H1 (cell line): ENCODE measurements around the gene IL17REL. TPM values are rescaled to one million over a fixed set of nuclear protein-coding genes. Genes with fewer than 3 reads are reported as not detected.

Experiments used
- CTCF ChIA-PET: fragments of 300-600 bp; sonication (Branson Sonifier 250); formaldehyde crosslinking; loops from one replicate; lab custom pipeline; 2021; ENCODE audit not compliant: partially characterized antibody; lab: Charles Lee
- POLR2A ChIA-PET: fragments of 300-600 bp; sonication (Branson Sonifier 250); formaldehyde crosslinking; loops from one replicate; lab custom pipeline; 2021; ENCODE audit warnings: inconsistent platforms; ENCODE audit not compliant: partially characterized antibody; lab: Charles Lee
- DNase-seq, 2 experiments: peaks; one replicate each; pipeline versions ENCODE4 v3.0.0 to v3.0.0-alpha.2; 2010 to 2022; ENCODE audit warnings: low spot score in 2 of 2, low read depth in 1 of 2, mixed read lengths in 1 of 2
- FAIRE-seq: peaks from 2 replicates; lab custom pipeline; 2011; peaks lifted over from hg19 to GRCh38; lab: Jason Lieb, UNC
- H2AFZ ChIP-seq: 2 replicates; pipeline ENCODE4 v1.8.1; 2012; ENCODE audit warnings: low read length, inconsistent platforms
- H2AK5ac ChIP-seq: 2 replicates; pipeline ENCODE4 v1.6.1; 2013; ENCODE audit warnings: low read depth, low read length
- H2BK120ac ChIP-seq: replicated peaks from 2 replicates; pipeline ENCODE3; 2013; ENCODE audit warnings: low read depth, low read length, inconsistent platforms
- H2BK12ac ChIP-seq: 2 replicates; pipeline ENCODE4 v1.6.1; 2013; ENCODE audit warnings: low read depth, low read length
- H2BK15ac ChIP-seq: 2 replicates; pipeline ENCODE4 v1.6.1; 2013; ENCODE audit warnings: low read length
- H2BK20ac ChIP-seq: 2 replicates; pipeline ENCODE4 v1.6.1; 2013; ENCODE audit warnings: low read length
- H2BK5ac ChIP-seq: 2 replicates; pipeline ENCODE4 v1.6.1; 2013; ENCODE audit warnings: low read depth, low read length
- H3K14ac ChIP-seq: 2 replicates; pipeline ENCODE4 v1.6.1; 2013; ENCODE audit warnings: inconsistent platforms; ENCODE audit not compliant: insufficient read length
- H3K18ac ChIP-seq: 2 replicates; pipeline ENCODE4 v1.6.1; 2013; ENCODE audit warnings: low read length; ENCODE audit errors: extremely low read depth
- H3K23ac ChIP-seq: 2 replicates; pipeline ENCODE4 v1.6.1; 2013; ENCODE audit warnings: inconsistent platforms; ENCODE audit not compliant: insufficient read length
- H3K23me2 ChIP-seq: 2 replicates; pipeline ENCODE4 v1.6.1; 2013; ENCODE audit warnings: low read depth, low read length
- H3K27ac ChIP-seq: 2 replicates; pipeline ENCODE4 v1.6.1; 2011; ENCODE audit warnings: low read depth, low read length, inconsistent platforms
- H3K27me3 ChIP-seq, 4 experiments: replicated peaks in 1 of 4; 1 replicate in 1 of 4; 2 replicates in 3 of 4; pipeline versions ENCODE4 v1.6.1 to v1.8.1; 2011 to 2013; ENCODE audit warnings: low read length in 3 of 4, mild to moderate bottlenecking in 3 of 4, inconsistent platforms in 2 of 4, mixed read lengths in 2 of 4, moderate library complexity in 1 of 4; ENCODE audit not compliant: control insufficient read depth in 3 of 4, insufficient read depth in 3 of 4; ENCODE audit errors: extremely low read depth in 1 of 4
- H3K36me3 ChIP-seq, 4 experiments: 2 replicates each; pipeline versions ENCODE4 v1.6.1 to v1.8.1; 2011 to 2013; ENCODE audit warnings: mild to moderate bottlenecking in 4 of 4, low read length in 3 of 4, moderate library complexity in 2 of 4, control low read depth in 1 of 4, inconsistent platforms in 1 of 4; ENCODE audit not compliant: insufficient read depth in 4 of 4, control insufficient read depth in 2 of 4
- H3K4ac ChIP-seq: replicated peaks from 2 replicates; pipeline ENCODE3; 2013; ENCODE audit warnings: low read length, low read depth, mixed read lengths, inconsistent platforms; ENCODE audit not compliant: insufficient read length
- H3K4me1 ChIP-seq, 4 experiments: replicated peaks in 1 of 4; 1 replicate in 1 of 4; 2 replicates in 3 of 4; pipeline versions ENCODE4 v1.6.1 to v1.8.1; 2011 to 2013; ENCODE audit warnings: low read length in 3 of 4, inconsistent platforms in 2 of 4, mixed read lengths in 1 of 4; ENCODE audit not compliant: insufficient read depth in 4 of 4, control insufficient read depth in 3 of 4
- H3K4me2 ChIP-seq, 2 experiments: 2 replicates each; pipeline versions ENCODE4 v1.6.1 to v1.8.1; 2011 to 2013; ENCODE audit warnings: low read depth in 2 of 2, low read length in 2 of 2, control low read depth in 1 of 2, inconsistent platforms in 1 of 2, mild to moderate bottlenecking in 1 of 2; ENCODE audit not compliant: insufficient read depth in 1 of 2
- H3K4me3 ChIP-seq, 4 experiments: fragments of 200-600, 300-600 bp in 1 of 4; sonication (generic), shearing (Covaris generic), sonication (Bioruptor Twin) in 1 of 4; 2 replicates each; pipeline versions ENCODE4 v1.5.1 to v1.8.1; 2011 to 2016; ENCODE audit warnings: low read length in 4 of 4, low read depth in 3 of 4, control low read depth in 2 of 4, inconsistent platforms in 2 of 4, mild to moderate bottlenecking in 2 of 4, mixed read lengths in 1 of 4, moderate library complexity in 1 of 4; ENCODE audit not compliant: insufficient read depth in 2 of 4; ENCODE audit errors: extremely low read depth in 1 of 4
- H3K56ac ChIP-seq: replicated peaks from 2 replicates; pipeline ENCODE3; 2013; ENCODE audit warnings: low read depth, mild to moderate bottlenecking, mixed read lengths, low read length, inconsistent platforms; ENCODE audit not compliant: insufficient read length
- H3K79me1 ChIP-seq: 2 replicates; pipeline ENCODE4 v1.6.1; 2013; ENCODE audit warnings: low read depth, low read length, control low read depth
- H3K79me2 ChIP-seq, 2 experiments: 2 replicates each; pipeline versions ENCODE4 v1.6.1 to v1.8.1; 2012 to 2013; ENCODE audit warnings: low read length in 2 of 2, mild to moderate bottlenecking in 2 of 2, inconsistent platforms in 1 of 2; ENCODE audit not compliant: insufficient read depth in 2 of 2, control insufficient read depth in 1 of 2
- H3K9ac ChIP-seq, 4 experiments: replicated peaks in 1 of 4; 1 replicate in 1 of 4; 2 replicates in 3 of 4; pipeline versions ENCODE4 v1.6.1 to v1.8.1; 2011 to 2013; ENCODE audit warnings: low read depth in 3 of 4, low read length in 3 of 4, control low read depth in 2 of 4, mild to moderate bottlenecking in 2 of 4, moderate library complexity in 2 of 4, inconsistent platforms in 1 of 4; ENCODE audit errors: extremely low read depth in 1 of 4
- H3K9me3 ChIP-seq, 2 experiments: 2 replicates each; pipeline versions ENCODE4 v1.6.1 to v1.8.1; 2012 to 2013; ENCODE audit warnings: mild to moderate bottlenecking in 2 of 2, moderate library complexity in 2 of 2, control low read depth in 1 of 2, inconsistent platforms in 1 of 2, low read depth in 1 of 2, low read length in 1 of 2, mixed read lengths in 1 of 2; ENCODE audit not compliant: insufficient read depth in 2 of 2
- H4K20me1 ChIP-seq, 2 experiments: replicated peaks in 1 of 2; 2 replicates each; pipeline versions ENCODE3 to v1.8.1; 2011 to 2013; ENCODE audit warnings: inconsistent platforms in 2 of 2, low read length in 2 of 2, mild to moderate bottlenecking in 1 of 2; ENCODE audit not compliant: insufficient read depth in 2 of 2, control insufficient read depth in 1 of 2
- H4K5ac ChIP-seq: 2 replicates; pipeline ENCODE4 v1.6.1; 2013; ENCODE audit warnings: low read length, low read depth, mixed read lengths, inconsistent platforms; ENCODE audit not compliant: insufficient read length
- H4K8ac ChIP-seq: 2 replicates; pipeline ENCODE4 v1.8.0; 2013; ENCODE audit warnings: mild to moderate bottlenecking, moderate library complexity, low read length, inconsistent platforms; ENCODE audit not compliant: insufficient read depth; ENCODE audit errors: extremely low read depth
- H4K91ac ChIP-seq: replicated peaks from 2 replicates; pipeline ENCODE3; 2013; ENCODE audit warnings: low read length, mixed read lengths, inconsistent platforms; ENCODE audit not compliant: insufficient read length
- KDM1A ChIP-seq: fragments of 200-600, 300-600 bp; sonication (generic); IDR thresholded peaks from 2 replicates; pipeline ENCODE4 v1.7.1; 2016; ENCODE audit warnings: mild to moderate bottlenecking, low read length, borderline replicate concordance
- RAD21 ChIP-seq, 2 experiments: IDR thresholded peaks in 1 of 2; conservative IDR thresholded peaks in 1 of 2; 2 replicates each; pipeline ENCODE4 v1.6.1; 2011; ENCODE audit warnings: low read depth in 2 of 2, low read length in 2 of 2, improper control_type of control experiment in 1 of 2, inconsistent platforms in 1 of 2, mild to moderate bottlenecking in 1 of 2, moderate library complexity in 1 of 2
- WGBS, 2 experiments: shearing (Covaris generic) in 1 of 2; methylation state at CpG; one replicate each; pipeline versions ENCODE4 v1.1.6 to v1.1.7; 2013 to 2015; ENCODE audit warnings: low lambda C conversion rate in 2 of 2, mixed read lengths in 2 of 2, inconsistent platforms in 1 of 2, low coverage in 1 of 2, missing lambda C conversion rate in 1 of 2; ENCODE audit not compliant: insufficient replicate concordance in 2 of 2, insufficient coverage in 1 of 2, insufficient read length in 1 of 2; ENCODE audit errors: extremely low coverage in 1 of 2, missing lambda C conversion rate in 1 of 2; 5-methylcytosine and 5-hydroxymethylcytosine counted together
- polyA plus RNA-seq, 7 experiments: library from polyadenylated mRNA; depleted of rRNA in 3 of 7; stranded (reverse) in 5 of 7; unstranded in 2 of 7; fragments of >200 nt in 5 of 7; fragments of 200-250 nt in 2 of 7; gene quantifications; 1 replicate in 5 of 7; 2 replicates in 1 of 7; 4 replicates in 1 of 7; pipeline versions ENCODE4 v1.2.1 to v1.2.3, GENCODE V29; 2011 to 2013; ENCODE audit warnings: missing spikeins in 2 of 7, mixed read lengths in 2 of 7
- total RNA-seq: library from RNA; stranded (reverse); fragmentation: NEBNext Ultra II Directional; extraction: Animal tissue kit (Norgen Biotek cat#: 25700); gene quantifications from 2 replicates; pipeline ENCODE4 v1.2.1, GENCODE V29; 2021

Gene IL17REL
- total and polyA plus RNA-seq, 2 of the 8 experiments (the other 6 are each of a cell fraction or from before 2014, with no cell fraction given): 0.15 to 0.20 TPM

GRCh38 chr22:49979587-49980264, 32.8 kb downstream of the IL17REL start:
- H4K5ac ChIP-seq: no peak overlapping the region
- H3K23ac ChIP-seq: no peak overlapping the region
- peaks cover 0 to 5% of the 10 kb centered on the region in 2 experiments for H4K20me1 ChIP-seq
- H3K79me2 ChIP-seq: no peaks in the 10 kb centered on the region
- WGBS, 2 experiments: 58% methylated on average over 7 of the region's 7 CpGs; no CpG with 5 or more reads in 1 of the 2 experiments
- peaks cover 4 to 18% (median 13%) of the 10 kb centered on the region in 4 experiments for H3K27me3 ChIP-seq
- H3K4me3 ChIP-seq: no peak overlapping the region
- H3K9ac ChIP-seq: no peak overlapping the region
- H3K56ac ChIP-seq: no peak overlapping the region
- peaks cover 3% of the 10 kb centered on the region for H3K79me1 ChIP-seq
- H3K18ac ChIP-seq: no peak overlapping the region
- H3K27ac ChIP-seq: no peak overlapping the region
- no peak overlapping the region for H2BK20ac ChIP-seq
- H2BK120ac ChIP-seq: no peak overlapping the region
- no peak overlapping the region for H2BK12ac ChIP-seq
- H3K23me2 ChIP-seq: peaks cover 9% of the 10 kb centered on the region; the same call in 1 of the 2 replicates
- H2AFZ ChIP-seq: no peak overlapping the region
- no peak overlapping the region for H4K91ac ChIP-seq
- H2BK5ac ChIP-seq: no peak overlapping the region
- no peak overlapping the region for H2BK15ac ChIP-seq
- FAIRE-seq (peak; percentile 91), DNase-seq (peak in 1 of 2 experiments; percentile 57)
- no peaks in the 10 kb centered on the region; a peak in 1 of 8 replicates for H3K36me3 ChIP-seq
- H4K8ac ChIP-seq: no peak overlapping the region
- H3K4me2 ChIP-seq: no peak overlapping the region
- H2AK5ac ChIP-seq: no peak overlapping the region
- POLR2A ChIA-PET: interaction anchor here (0.7 kb wide), 1 partner anchor 132 kb away, joined by 3 read pairs; no protein-coding TSS in a partner anchor
- no peak overlapping the region for H3K4ac ChIP-seq
- no peak overlapping the region for H3K14ac ChIP-seq
- no peaks in the 10 kb centered on the region for H3K9me3 ChIP-seq
- peaks cover 0 to 4% (median 0%) of the 10 kb centered on the region in 4 experiments; a peak in 1 of 7 replicates for H3K4me1 ChIP-seq
- CTCF ChIA-PET: interaction anchor here (0.8 to 8.1 kb wide), 17 partner anchors 9 to 212 kb away, joined by 3 to 83 read pairs (median 4); no protein-coding TSS in a partner anchor
- TF ChIP-seq RAD21 (IDR thresholded peaks at IDR 0.05 in 1 of 2, conservative IDR thresholded peaks at IDR 0.05 in 1 of 2; ENCODE audit: low read depth in 2 of 2, low read length in 2 of 2) (peak; percentile 33 to 55; a peak in 3 of 4 replicates), KDM1A (no peak)
